ENCODE data around the gene XKR7. TPM values are rescaled to one million over a fixed set of nuclear protein-coding genes. Genes with fewer than 3 reads are reported as not detected.
"Not testable (repeated sequence)": the region's sequence is repeated elsewhere in the genome, so short reads cannot be mapped to it uniquely, and the experiment has no call there.

Gene XKR7, protein sequence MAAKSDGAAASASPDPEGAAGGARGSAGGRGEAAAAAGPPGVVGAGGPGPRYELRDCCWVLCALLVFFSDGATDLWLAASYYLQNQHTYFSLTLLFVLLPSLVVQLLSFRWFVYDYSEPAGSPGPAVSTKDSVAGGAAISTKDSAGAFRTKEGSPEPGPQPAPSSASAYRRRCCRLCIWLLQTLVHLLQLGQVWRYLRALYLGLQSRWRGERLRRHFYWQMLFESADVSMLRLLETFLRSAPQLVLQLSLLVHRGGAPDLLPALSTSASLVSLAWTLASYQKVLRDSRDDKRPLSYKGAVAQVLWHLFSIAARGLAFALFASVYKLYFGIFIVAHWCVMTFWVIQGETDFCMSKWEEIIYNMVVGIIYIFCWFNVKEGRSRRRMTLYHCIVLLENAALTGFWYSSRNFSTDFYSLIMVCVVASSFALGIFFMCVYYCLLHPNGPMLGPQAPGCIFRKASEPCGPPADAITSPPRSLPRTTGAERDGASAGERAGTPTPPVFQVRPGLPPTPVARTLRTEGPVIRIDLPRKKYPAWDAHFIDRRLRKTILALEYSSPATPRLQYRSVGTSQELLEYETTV
- total RNA-seq, result not detected
- long read RNA-seq, result 0 reads

DNA sequence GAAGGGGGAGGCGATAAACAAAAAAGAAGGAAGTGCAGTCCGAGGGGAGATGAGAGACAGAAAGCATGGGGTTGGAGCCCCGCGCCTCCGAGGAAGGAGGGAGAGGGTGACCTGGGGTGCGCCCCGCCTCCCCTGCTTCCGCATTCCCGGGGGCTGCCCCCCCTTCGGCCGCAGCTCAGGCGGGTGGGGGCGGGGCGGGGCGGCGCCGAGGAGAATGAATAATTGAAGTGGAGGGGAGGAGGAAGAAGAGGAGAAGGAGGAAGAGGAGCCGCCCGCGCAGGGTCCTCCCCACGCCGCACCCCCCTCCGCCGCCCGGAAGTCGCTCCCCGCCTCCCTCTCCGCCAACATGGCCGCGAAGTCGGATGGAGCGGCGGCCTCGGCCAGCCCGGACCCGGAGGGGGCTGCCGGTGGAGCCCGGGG, at the start of gene XKR7:
XKR7 (plus strand) TSS at position 322 of the 420 bp plus-strand sequence; CDS start at position 347, 25 bp downstream.
- no peak for TF ChIP-seq POLR2A (IDR thresholded peaks at IDR 0.05)
- WGBS (ENCODE audit: insufficient coverage, low coverage, low lambda C conversion rate, missing lambda C conversion rate), result 1% methylated on average over 9 of the region's 38 CpGs
- intact Hi-C loops (cut with DNase I), result no loop called here
- H3K27me3 ChIP-seq, result no peaks in the 10 kb centered on the region
- H3K4me1 ChIP-seq, result no peaks in the 10 kb centered on the region
- DNase-seq (no peak), ATAC-seq (peak in 1 of 4 donors; percentile 10)
- H3K4me3 ChIP-seq, result no peak within 1 kb of the TSS
- H3K36me3 ChIP-seq, result no peaks in the 10 kb centered on the region
- H3K27ac ChIP-seq, result no peak within 1 kb of the TSS
- no peaks in the 10 kb centered on the region for H3K9me3 ChIP-seq

DNA sequence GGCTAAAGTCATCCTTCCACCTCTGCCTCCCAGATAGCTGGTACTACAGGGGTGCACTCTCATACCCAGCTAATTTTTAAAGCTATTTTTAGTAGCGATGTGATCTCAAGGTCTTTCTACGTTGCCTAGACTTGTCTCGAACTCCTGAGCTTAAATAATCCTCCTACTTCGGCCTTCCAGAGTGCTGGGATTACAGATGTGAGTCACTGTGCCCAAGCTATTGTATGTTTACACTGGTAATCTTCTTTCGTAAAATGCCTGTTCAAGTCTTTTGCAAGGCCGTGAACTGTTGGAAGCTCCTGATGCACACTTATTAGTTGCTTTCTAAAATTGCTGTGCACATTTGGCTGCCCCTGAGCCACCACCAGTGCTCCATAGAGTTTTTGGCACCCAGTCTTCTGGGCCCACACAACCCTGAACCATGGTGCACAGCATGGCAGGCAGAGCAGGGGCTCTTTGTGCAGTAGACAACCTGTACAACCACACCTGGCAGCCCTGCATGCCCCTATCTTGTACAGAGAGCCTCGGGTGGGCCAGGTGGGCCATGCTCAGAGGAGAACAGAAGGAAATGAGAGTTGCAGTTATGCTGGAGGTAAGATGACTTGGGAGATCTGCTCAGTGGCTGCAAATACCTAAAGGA, 49.4 kb upstream of the XKR7 start:
- ATAC-seq, result no peak
- no peak for TF ChIP-seq POLR2A (IDR thresholded peaks at IDR 0.05)
- TF ChIP-seq, protein P1, sequence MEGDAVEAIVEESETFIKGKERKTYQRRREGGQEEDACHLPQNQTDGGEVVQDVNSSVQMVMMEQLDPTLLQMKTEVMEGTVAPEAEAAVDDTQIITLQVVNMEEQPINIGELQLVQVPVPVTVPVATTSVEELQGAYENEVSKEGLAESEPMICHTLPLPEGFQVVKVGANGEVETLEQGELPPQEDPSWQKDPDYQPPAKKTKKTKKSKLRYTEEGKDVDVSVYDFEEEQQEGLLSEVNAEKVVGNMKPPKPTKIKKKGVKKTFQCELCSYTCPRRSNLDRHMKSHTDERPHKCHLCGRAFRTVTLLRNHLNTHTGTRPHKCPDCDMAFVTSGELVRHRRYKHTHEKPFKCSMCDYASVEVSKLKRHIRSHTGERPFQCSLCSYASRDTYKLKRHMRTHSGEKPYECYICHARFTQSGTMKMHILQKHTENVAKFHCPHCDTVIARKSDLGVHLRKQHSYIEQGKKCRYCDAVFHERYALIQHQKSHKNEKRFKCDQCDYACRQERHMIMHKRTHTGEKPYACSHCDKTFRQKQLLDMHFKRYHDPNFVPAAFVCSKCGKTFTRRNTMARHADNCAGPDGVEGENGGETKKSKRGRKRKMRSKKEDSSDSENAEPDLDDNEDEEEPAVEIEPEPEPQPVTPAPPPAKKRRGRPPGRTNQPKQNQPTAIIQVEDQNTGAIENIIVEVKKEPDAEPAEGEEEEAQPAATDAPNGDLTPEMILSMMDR (IDR thresholded peaks at IDR 0.05), result no peak
- H3K9me3 ChIP-seq, result no peaks in the 10 kb centered on the region
- intact Hi-C loops (cut with DNase I), result no loop called here
- no peaks in the 10 kb centered on the region for H3K27me3 ChIP-seq
- no peak overlapping the region for H3K27ac ChIP-seq
- WGBS (ENCODE audit: insufficient coverage, low coverage, low lambda C conversion rate, missing lambda C conversion rate), result 66% methylated on average over 7 of the region's 7 CpGs
- peak in 1 of 3 donors; percentile 35 for DNase-seq
- H3K4me1 ChIP-seq, result no peaks in the 10 kb centered on the region
- H3K36me3 ChIP-seq, result no peaks in the 10 kb centered on the region
- no peak overlapping the region for H3K4me3 ChIP-seq

DNA sequence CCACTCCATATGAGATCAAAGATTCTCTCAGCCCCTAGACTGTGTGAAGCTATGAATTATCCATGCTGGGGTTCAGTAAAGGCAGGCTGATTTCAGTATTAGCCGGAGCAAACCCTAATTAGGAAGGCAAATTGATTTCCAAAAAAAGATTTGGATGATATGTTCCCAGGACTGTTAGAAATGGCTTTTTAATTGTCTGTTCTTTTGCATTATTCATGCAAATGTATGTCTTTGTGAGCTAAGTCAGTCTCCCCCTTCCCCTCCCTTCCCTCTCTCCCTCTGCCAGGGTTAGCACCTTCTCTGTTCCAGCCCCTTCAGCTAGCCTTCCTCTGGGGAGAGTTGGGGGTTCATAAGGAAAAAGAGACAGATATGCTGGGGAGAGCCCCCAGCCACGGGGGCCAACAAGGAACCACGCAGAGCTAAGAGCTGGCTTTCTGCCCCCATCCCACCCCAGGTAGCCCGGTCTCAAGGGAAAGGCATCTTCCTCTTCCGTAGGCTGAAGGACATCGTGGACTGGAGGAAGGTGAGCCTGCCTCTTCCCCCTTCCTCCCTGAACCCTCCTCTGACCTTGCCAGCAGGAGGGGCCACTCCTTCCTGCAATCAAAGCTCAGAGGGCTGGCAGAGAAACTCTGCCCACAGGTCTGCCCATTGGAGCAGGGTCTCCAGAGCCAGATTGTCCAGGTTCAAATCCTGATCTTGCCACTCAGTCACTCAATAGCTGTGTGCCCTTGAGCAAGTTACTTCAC, 48.4 kb upstream of the XKR7 start:
- DNase-seq, result peak in 1 of 3 donors; percentile 21
- no peak for ATAC-seq
- Histone ChIP-seq H3K4me1 (no peaks in the 10 kb centered on the region), H3K36me3 (no peaks in the 10 kb centered on the region), H3K27ac (no peak overlapping the region), H3K9me3 (no peaks in the 10 kb centered on the region), H3K27me3 (no peaks in the 10 kb centered on the region), H3K4me3 (no peak overlapping the region)
- WGBS (ENCODE audit: insufficient coverage, low coverage, low lambda C conversion rate, missing lambda C conversion rate), result 39% methylated on average over 6 of the region's 6 CpGs
- intact Hi-C loops (cut with DNase I), result no loop called here
- TF ChIP-seq, protein P1 (IDR thresholded peaks at IDR 0.05), result no peak
- TF ChIP-seq POLR2A (IDR thresholded peaks at IDR 0.05), result no peak

DNA sequence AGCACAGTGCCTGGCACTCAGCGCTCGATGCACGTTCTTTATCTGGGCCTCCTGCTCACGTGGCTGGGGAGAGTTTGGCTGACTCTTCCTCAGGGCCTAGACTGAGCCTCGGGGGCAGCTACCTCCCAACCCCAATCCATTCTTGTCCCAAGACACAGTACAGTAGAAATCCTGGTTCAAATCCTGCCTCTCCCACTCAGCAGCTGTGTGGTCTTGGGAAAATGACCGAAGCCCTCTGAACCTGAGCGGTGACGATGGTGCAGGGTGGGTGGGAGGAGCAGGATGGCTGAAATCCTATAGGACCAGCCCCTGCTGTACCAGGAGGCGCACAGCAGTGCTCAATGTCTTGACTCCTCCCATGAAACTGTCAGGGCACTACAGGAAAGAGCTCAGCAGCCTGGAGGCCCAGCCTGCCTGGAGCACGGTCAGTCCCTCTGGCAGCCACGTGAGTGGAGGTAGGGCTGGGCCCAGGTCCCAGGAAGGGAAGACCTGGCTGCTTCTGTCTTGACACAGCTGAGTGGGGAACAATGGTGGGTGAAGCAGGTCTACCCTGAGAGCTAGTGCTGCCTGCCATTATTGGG, 47.6 kb upstream of the XKR7 start:
- intact Hi-C loops (cut with DNase I), result no loop called here
- H3K4me3 ChIP-seq, result no peak overlapping the region
- H3K27ac ChIP-seq, result no peak overlapping the region
- no peaks in the 10 kb centered on the region for H3K27me3 ChIP-seq
- DNase-seq (no peak), ATAC-seq (no peak)
- no peak for TF ChIP-seq POLR2A (IDR thresholded peaks at IDR 0.05)
- TF ChIP-seq, protein P1 (IDR thresholded peaks at IDR 0.05), result no peak
- no peaks in the 10 kb centered on the region for H3K4me1 ChIP-seq
- 53% methylated on average over 3 of the region's 11 CpGs for WGBS (ENCODE audit: insufficient coverage, low coverage, low lambda C conversion rate, missing lambda C conversion rate)
- no peaks in the 10 kb centered on the region for H3K36me3 ChIP-seq
- no peaks in the 10 kb centered on the region for H3K9me3 ChIP-seq

DNA sequence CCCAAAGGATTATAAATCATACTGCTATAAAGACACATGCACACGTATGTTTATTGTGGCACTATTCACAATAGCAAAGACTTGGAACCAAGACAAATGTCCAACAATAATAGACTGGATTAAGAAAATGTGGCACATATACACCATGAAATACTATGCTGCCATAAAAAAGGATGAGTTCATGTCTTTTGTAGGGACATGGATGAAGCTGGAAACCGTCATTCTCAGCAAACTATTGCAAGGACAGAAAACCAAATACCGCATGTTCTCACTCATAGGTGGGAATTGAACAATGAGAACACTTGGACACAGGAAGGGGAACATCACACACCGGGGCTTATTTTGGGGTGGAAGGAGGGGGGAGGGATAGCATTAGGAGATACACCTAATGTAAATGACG, 46.5 kb upstream of the XKR7 start:
- 75% methylated on average over 5 of the region's 5 CpGs for WGBS (ENCODE audit: insufficient coverage, low coverage, low lambda C conversion rate, missing lambda C conversion rate)
- H3K27me3 ChIP-seq; H3K4me1 ChIP-seq; H3K36me3 ChIP-seq; H3K9me3 ChIP-seq; H3K4me3 ChIP-seq; DNase-seq; intact Hi-C loops (cut with DNase I); ATAC-seq; H3K27ac ChIP-seq: not testable (repeated sequence)

Measured in right lobe of liver (tissue), 6 donors.